Lower lobe of right lung (tissue), 2 donors: Measurements from ENCODE around the gene GRIK5. TPM values are rescaled to one million over a fixed set of nuclear protein-coding genes. Genes with fewer than 3 reads are reported as not detected.

Experiments used
- ATAC-seq, 2 donors: fragments of 200-7000 bp; cut with Tn5 transposase; one replicate each; pipeline ENCODE4 v1.9.1; 2020 to 2022; ENCODE audit warnings: mild to moderate bottlenecking in 2 of 2, moderate library complexity in 2 of 2
- DNase-seq: peaks from one replicate; pipeline ENCODE4 v3.0.0-alpha.2; 2020
- H3K27ac ChIP-seq: fragments of 200-600 bp; one replicate; pipeline ENCODE4 v1.8.0; 2022
- H3K27me3 ChIP-seq: fragments of 200-600 bp; one replicate; pipeline ENCODE4 v1.8.0; 2022; ENCODE audit warnings: low read depth
- H3K36me3 ChIP-seq: fragments of 200-600 bp; one replicate; pipeline ENCODE4 v1.8.0; 2022; ENCODE audit warnings: mild to moderate bottlenecking
- H3K4me1 ChIP-seq: fragments of 200-600 bp; one replicate; pipeline ENCODE4 v1.8.0; 2022
- H3K4me3 ChIP-seq: fragments of 200-600 bp; one replicate; pipeline ENCODE4 v1.8.0; 2022; ENCODE audit warnings: mild to moderate bottlenecking
- H3K9me3 ChIP-seq: fragments of 200-600 bp; one replicate; pipeline ENCODE4 v1.8.0; 2022
- CTCF ChIP-seq: fragments of 200-600 bp; IDR thresholded peaks from one replicate; pipeline ENCODE4 v1.8.0; 2022; ENCODE audit warnings: antibody characterized with exemption, mild to moderate bottlenecking
- intact Hi-C: fragments of 100-400 bp; cut with DNase I; formaldehyde crosslinking; loops from one replicate; pipeline ENCODE4 v1.11.0; 2022
- total RNA-seq: library from RNA; stranded (reverse); fragmentation: NEBNext Ultra II Directional; extraction: Animal tissue kit (Norgen Biotek cat#: 25700); gene quantifications from one replicate; pipeline ENCODE4 v1.2.1, GENCODE V29; 2021
- donor health status: DM: no; HTN: yes; CAD: no; lungs with severe emphysema.

GRIK5 gene
- total RNA-seq, 1 donor from 2014 or later: 0.41 TPM

GRCh38 chr19:42078538-42079275 is 8.7 kb upstream of the GRIK5 start:
- ATAC-seq (no peak), DNase-seq (no peak)
- H3K36me3 ChIP-seq: peaks cover 42% of the 10 kb centered on the region
- no peak for TF ChIP-seq CTCF
- H3K4me3 ChIP-seq: no peak overlapping the region
- H3K9me3 ChIP-seq: no peaks in the 10 kb centered on the region
- H3K27me3 ChIP-seq: no peaks in the 10 kb centered on the region
- H3K27ac ChIP-seq: no peak overlapping the region
- H3K4me1 ChIP-seq: peaks cover 17% of the 10 kb centered on the region
- intact Hi-C loops: no loop called here

- no peaks in the 10 kb centered on the region for H3K27me3 ChIP-seq
- intact Hi-C loops: no loop called here
- ATAC-seq (no peak), DNase-seq (no peak)
- peaks cover 17% of the 10 kb centered on the region for H3K4me1 ChIP-seq
- no peak overlapping the region for H3K27ac ChIP-seq
- no peak overlapping the region for H3K4me3 ChIP-seq
- no peak for TF ChIP-seq CTCF
- H3K9me3 ChIP-seq: no peaks in the 10 kb centered on the region
- H3K36me3 ChIP-seq: peaks cover 42% of the 10 kb centered on the region
Measured at GRCh38 chr19:42078058-42078457, 8.1 kb upstream of the GRIK5 start.

GRCh38 chr19:42076380-42076944 is 6.5 kb upstream of the GRIK5 start:
- ATAC-seq (no peak), DNase-seq (no peak)
- H3K27me3 ChIP-seq: no peaks in the 10 kb centered on the region
- H3K9me3 ChIP-seq: no peaks in the 10 kb centered on the region
- intact Hi-C loops: no loop called here
- H3K27ac ChIP-seq: peak overlapping the region; percentile 97
- H3K4me3 ChIP-seq: peak overlapping the region; percentile 79
- H3K36me3 ChIP-seq: peaks cover 31% of the 10 kb centered on the region
- H3K4me1 ChIP-seq: peaks cover 17% of the 10 kb centered on the region
- no peak for TF ChIP-seq CTCF

- DNase-seq: peak; percentile 99
- Histone ChIP-seq H3K4me1 (peaks cover 17% of the 10 kb centered on the region), H3K4me3 (peak within 1 kb of the TSS; percentile 79), H3K27me3 (no peaks in the 10 kb centered on the region), H3K36me3 (peaks cover 24% of the 10 kb centered on the region), H3K27ac (peak within 1 kb of the TSS; percentile 97), H3K9me3 (no peaks in the 10 kb centered on the region)
- peak; percentile 98 to 99 for ATAC-seq
- no peak for TF ChIP-seq CTCF
- intact Hi-C loops: no loop called here
Measured at GRCh38 chr19:42075616-42076379, 5.8 kb upstream of the GRIK5 start, which contains the start of gene ZNF574. TSS of gene ZNF574 (plus strand) at chr19:42076166. CDS start at chr19:42078607, 2,441 bp downstream.

GRCh38 chr19:42075364-42075615 is 5.3 kb upstream of the GRIK5 start:
- Histone ChIP-seq H3K4me3 (peak overlapping the region; percentile 79), H3K36me3 (peaks cover 19% of the 10 kb centered on the region), H3K27ac (peak overlapping the region; percentile 97), H3K4me1 (peaks cover 17% of the 10 kb centered on the region), H3K9me3 (no peaks in the 10 kb centered on the region), H3K27me3 (peaks cover 2% of the 10 kb centered on the region)
- no peak for TF ChIP-seq CTCF
- ATAC-seq (peak in 1 of 2 donors; percentile 21), DNase-seq (no peak)
- intact Hi-C loops: no loop called here
